ENCODE data around the gene PLA2R1.

DNA sequence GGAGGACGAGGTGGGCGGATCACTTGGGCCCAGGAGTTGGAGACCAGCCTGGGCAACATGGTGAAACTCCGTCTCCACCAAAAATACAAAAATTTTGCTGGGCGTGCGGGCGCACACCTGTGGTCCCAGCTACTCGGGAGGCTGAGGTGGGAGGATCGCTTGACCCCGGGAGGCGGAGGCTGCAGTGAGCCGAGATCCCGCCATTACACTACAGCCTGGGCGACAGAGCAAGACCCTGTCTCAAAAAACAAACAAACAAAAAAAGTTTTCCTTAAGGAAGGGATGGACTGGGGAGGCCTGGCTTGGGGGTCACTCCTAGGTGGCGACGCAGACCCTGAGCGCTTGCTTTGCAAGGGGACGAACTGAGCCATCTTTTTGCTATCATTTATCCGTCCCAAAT, 882 bp downstream of the PLA2R1 start:
- TF ChIP-seq, protein P1, sequence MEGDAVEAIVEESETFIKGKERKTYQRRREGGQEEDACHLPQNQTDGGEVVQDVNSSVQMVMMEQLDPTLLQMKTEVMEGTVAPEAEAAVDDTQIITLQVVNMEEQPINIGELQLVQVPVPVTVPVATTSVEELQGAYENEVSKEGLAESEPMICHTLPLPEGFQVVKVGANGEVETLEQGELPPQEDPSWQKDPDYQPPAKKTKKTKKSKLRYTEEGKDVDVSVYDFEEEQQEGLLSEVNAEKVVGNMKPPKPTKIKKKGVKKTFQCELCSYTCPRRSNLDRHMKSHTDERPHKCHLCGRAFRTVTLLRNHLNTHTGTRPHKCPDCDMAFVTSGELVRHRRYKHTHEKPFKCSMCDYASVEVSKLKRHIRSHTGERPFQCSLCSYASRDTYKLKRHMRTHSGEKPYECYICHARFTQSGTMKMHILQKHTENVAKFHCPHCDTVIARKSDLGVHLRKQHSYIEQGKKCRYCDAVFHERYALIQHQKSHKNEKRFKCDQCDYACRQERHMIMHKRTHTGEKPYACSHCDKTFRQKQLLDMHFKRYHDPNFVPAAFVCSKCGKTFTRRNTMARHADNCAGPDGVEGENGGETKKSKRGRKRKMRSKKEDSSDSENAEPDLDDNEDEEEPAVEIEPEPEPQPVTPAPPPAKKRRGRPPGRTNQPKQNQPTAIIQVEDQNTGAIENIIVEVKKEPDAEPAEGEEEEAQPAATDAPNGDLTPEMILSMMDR (conservative IDR thresholded peaks at IDR 0.05; ENCODE audit: low read length): no peak
- no peak for TF ChIP-seq EZH2phosphoT487 (IDR thresholded peaks at IDR 0.05; ENCODE audit: borderline replicate concordance)

All from Loucy (cell line).